ENCODE measurements around the gene RNF169. TPM values are rescaled to one million over a fixed set of nuclear protein-coding genes. Genes with fewer than 3 reads are reported as not detected.

The RNF169 gene
- total RNA-seq, 1 experiment from 2014 or later = 13.0 TPM

DNA sequence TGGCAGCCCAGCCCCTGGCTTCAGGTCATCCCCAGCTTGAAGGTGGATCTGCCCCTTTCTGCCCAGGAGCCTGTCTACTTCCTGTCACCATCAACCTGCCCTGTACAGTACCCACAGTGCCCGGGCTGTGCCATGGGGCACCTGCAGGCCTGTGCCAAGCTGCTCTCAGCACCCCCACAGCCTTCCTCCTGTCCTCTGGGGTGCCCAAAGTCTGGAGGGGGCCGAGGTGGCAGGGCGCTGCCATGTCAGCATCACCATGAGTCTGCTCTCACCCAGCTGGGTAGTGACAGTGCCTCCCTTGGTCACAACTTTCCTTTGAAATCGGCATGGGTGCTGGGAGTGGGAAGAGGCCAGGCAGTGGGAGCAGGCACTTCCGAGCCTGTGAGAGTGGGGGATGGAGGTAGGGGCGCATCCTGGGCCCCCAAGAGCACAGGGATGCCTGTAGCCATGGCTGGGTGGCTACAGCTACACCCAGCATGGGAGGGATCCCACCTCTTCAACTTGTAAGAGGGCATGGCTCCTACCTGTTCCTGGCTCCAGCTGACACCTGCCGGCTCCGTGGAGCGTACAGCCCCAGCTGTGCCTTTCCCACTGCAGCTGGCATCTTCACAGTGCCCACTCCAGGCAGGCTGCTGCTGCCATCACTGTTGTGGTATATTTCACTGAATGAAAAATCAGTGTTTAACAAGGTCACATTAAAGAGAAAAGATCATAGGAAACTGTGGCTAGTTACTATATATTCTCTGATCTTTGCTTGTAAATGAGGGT lies 42.9 kb downstream of the RNF169 start:
- H3K4me2 ChIP-seq (ENCODE audit: insufficient read depth, insufficient read length, low read length) = no peak overlapping the region
- H3K14ac ChIP-seq (ENCODE audit: insufficient read depth, low read length) = no peak overlapping the region; the same call in 1 of the 2 replicates
- H2BK120ac ChIP-seq (ENCODE audit: low read depth, low read length, poor library complexity, severe bottlenecking) = no peak overlapping the region
- no peak overlapping the region for H3K56ac ChIP-seq (ENCODE audit: insufficient read length, low read depth, low read length)
- H3K36me3 Mint-ChIP-seq (ENCODE audit: insufficient read depth in 1 of 3, low read depth in 3 of 3) = peaks cover 16 to 44% (median 31%) of the 10 kb centered on the region in 3 experiments
- H3K23me2 ChIP-seq (ENCODE audit: insufficient read length, low read depth, low read length, poor library complexity, severe bottlenecking) = no peaks in the 10 kb centered on the region
- no peak overlapping the region for H2BK20ac ChIP-seq (ENCODE audit: low read depth, low read length, poor library complexity, severe bottlenecking)
- whole genome bisulfite sequencing (ENCODE audit: extremely low coverage, insufficient read length, low lambda C conversion rate) = no CpG with 5 or more reads among the region's 9 CpGs
- H3K79me2 ChIP-seq (ENCODE audit: insufficient read depth, low read length) = no peaks in the 10 kb centered on the region
- H3K27ac Mint-ChIP-seq = no peak overlapping the region
- no peak overlapping the region for H3T11ph ChIP-seq (ENCODE audit: low read length)
- no peak overlapping the region for H2BK5ac ChIP-seq (ENCODE audit: insufficient read length, low read length)
- H2BK12ac ChIP-seq (ENCODE audit: insufficient read length, low read depth, low read length) = no peak overlapping the region
- no peak overlapping the region for H3K4ac ChIP-seq (ENCODE audit: low read depth, low read length)
- H4K5ac ChIP-seq (ENCODE audit: insufficient read length, low read depth, low read length) = no peak overlapping the region
- H2AFZ ChIP-seq (ENCODE audit: low read length) = no peak overlapping the region
- no peak overlapping the region for H3K27ac ChIP-seq (ENCODE audit: insufficient read length, low read depth, low read length)
- no peak overlapping the region for H4K8ac ChIP-seq (replicated peaks; ENCODE audit: insufficient read length, low read depth, low read length)
- H2AK5ac ChIP-seq (ENCODE audit: insufficient read length, low read length) = no peak overlapping the region
- H2BK15ac ChIP-seq (ENCODE audit: low read depth, low read length) = no peak overlapping the region
- H3K9me3 Mint-ChIP-seq = no peaks in the 10 kb centered on the region
- no peak overlapping the region for H4K91ac ChIP-seq (ENCODE audit: insufficient read length, low read depth, low read length)
- H3K18ac ChIP-seq (ENCODE audit: insufficient read length, low read depth, low read length) = no peak overlapping the region
- H3K9ac ChIP-seq (ENCODE audit: extremely low read depth, insufficient read length, low read length) = no peak overlapping the region
- H3K4me1 Mint-ChIP-seq = peaks cover 3% of the 10 kb centered on the region in 2 experiments; a peak in 2 of 4 replicates
- H3K27me3 ChIP-seq (ENCODE audit: insufficient read depth, low read length) = no peaks in the 10 kb centered on the region
- no peak for DNase-seq
- H3K4me3 Mint-ChIP-seq = no peak overlapping the region
- H3K27me3 Mint-ChIP-seq (ENCODE audit: low read depth) = no peaks in the 10 kb centered on the region
- no peaks in the 10 kb centered on the region for H3K79me1 ChIP-seq (ENCODE audit: insufficient read depth, low read depth, low read length, poor library complexity, severe bottlenecking)
- no peaks in the 10 kb centered on the region for H4K20me1 ChIP-seq (ENCODE audit: control insufficient read depth, insufficient read depth, insufficient read length)
- TF ChIP-seq, protein P1, sequence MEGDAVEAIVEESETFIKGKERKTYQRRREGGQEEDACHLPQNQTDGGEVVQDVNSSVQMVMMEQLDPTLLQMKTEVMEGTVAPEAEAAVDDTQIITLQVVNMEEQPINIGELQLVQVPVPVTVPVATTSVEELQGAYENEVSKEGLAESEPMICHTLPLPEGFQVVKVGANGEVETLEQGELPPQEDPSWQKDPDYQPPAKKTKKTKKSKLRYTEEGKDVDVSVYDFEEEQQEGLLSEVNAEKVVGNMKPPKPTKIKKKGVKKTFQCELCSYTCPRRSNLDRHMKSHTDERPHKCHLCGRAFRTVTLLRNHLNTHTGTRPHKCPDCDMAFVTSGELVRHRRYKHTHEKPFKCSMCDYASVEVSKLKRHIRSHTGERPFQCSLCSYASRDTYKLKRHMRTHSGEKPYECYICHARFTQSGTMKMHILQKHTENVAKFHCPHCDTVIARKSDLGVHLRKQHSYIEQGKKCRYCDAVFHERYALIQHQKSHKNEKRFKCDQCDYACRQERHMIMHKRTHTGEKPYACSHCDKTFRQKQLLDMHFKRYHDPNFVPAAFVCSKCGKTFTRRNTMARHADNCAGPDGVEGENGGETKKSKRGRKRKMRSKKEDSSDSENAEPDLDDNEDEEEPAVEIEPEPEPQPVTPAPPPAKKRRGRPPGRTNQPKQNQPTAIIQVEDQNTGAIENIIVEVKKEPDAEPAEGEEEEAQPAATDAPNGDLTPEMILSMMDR (conservative IDR thresholded peaks at IDR 0.05) = no peak
- no peaks in the 10 kb centered on the region for H3K9me3 ChIP-seq (ENCODE audit: control insufficient read depth, low read depth, low read length)
- H3K4me1 ChIP-seq (ENCODE audit: insufficient read depth, low read length) = no peaks in the 10 kb centered on the region
- no peak overlapping the region for H3K23ac ChIP-seq (ENCODE audit: insufficient read length, low read depth, low read length)

Measured in H9 (cell line).